NCI-H774 (cell line): ENCODE results near the gene TRIP12.

ENCODE experiments used
- DNase-seq: peaks from one replicate; lab custom pipeline; 2025; lab: John Stamatoyannopoulos, UW

The TRIP12 gene

GRCh38 chr2:229715895-229716507 is 205.8 kb downstream of the TRIP12 start:
- peak; percentile 49 for DNase-seq

- DNase-seq, result peak; percentile 17
These were observed 206.9 kb downstream of the TRIP12 start for GRCh38 chr2:229714736-229715541.

- DNase-seq, result peak; percentile 59
These were observed 207.6 kb downstream of the TRIP12 start, which contains the start of gene DNER for GRCh38 chr2:229714080-229714735. DNER (minus strand) TSS chr2:229714555; CDS start chr2:229714423, 132 bp downstream.
